HCT116 (cell line): Measurements from ENCODE around the gene ISG20.

Experiments
- CBX3 ChIP-seq: IDR thresholded peaks from 2 replicates; pipeline ENCODE4 v1.6.1; 2012; ENCODE audit warnings: low read depth
- CEBPB ChIP-seq: IDR thresholded peaks from 2 replicates; pipeline ENCODE4 v1.6.1; 2012; ENCODE audit warnings: low read depth
- CTCF ChIP-seq, 3 experiments: fragments of 200-600 bp in 1 of 3; sonication (generic) in 1 of 3; IDR thresholded peaks in 2 of 3; conservative IDR thresholded peaks in 1 of 3; 2 replicates each; pipeline ENCODE4 v1.5.1; 2012 to 2017; ENCODE audit warnings: low read depth in 2 of 3, low read length in 2 of 3, antibody characterized with exemption in 1 of 3, borderline replicate concordance in 1 of 3, control low read depth in 1 of 3, mild to moderate bottlenecking in 1 of 3, mixed read lengths in 1 of 3, mixed run types in 1 of 3, moderate library complexity in 1 of 3; ENCODE audit not compliant: insufficient read depth in 1 of 3
- ELF1 ChIP-seq: IDR thresholded peaks from 2 replicates; pipeline ENCODE4 v1.6.1; 2012; ENCODE audit warnings: low read depth, borderline replicate concordance
- EZH2 ChIP-seq: fragments of 200-600 bp; sonication (generic); IDR thresholded peaks from 2 replicates; pipeline ENCODE4 v1.6.1; 2017; ENCODE audit warnings: antibody characterized with exemption, mixed run types
- EZH2phosphoT487 ChIP-seq: fragments of 200-600 bp; IDR thresholded peaks from 2 replicates; pipeline ENCODE4 v1.6.1; 2018; ENCODE audit warnings: antibody characterized with exemption, borderline replicate concordance
- JUND ChIP-seq: IDR thresholded peaks from 2 replicates; pipeline ENCODE4 v1.6.1; 2012
- MAX ChIP-seq: IDR thresholded peaks from 2 replicates; pipeline ENCODE4 v1.6.1; 2012
- POLR2A ChIP-seq: IDR thresholded peaks from 2 replicates; pipeline ENCODE4 v1.7.0; 2011; ENCODE audit warnings: borderline replicate concordance; ENCODE audit not compliant: insufficient read depth, insufficient read length; ENCODE audit errors: extremely low read depth
- REST ChIP-seq: IDR thresholded peaks from 2 replicates; pipeline ENCODE4 v1.6.1; 2012; ENCODE audit warnings: low read depth

GRCh38 chr15:88693191-88693590 is 54.4 kb downstream of the ISG20 start:
- TF ChIP-seq CTCF (IDR thresholded peaks at IDR 0.05 in 2 of 3, conservative IDR thresholded peaks at IDR 0.05 in 1 of 3; ENCODE audit: borderline replicate concordance in 1 of 3, insufficient read depth in 1 of 3, low read depth in 2 of 3, low read length in 2 of 3), result no peak
- no peak for TF ChIP-seq CBX3
- TF ChIP-seq MAX, result no peak
- no peak for TF ChIP-seq EZH2
- TF ChIP-seq ELF1, result no peak
- no peak for TF ChIP-seq EZH2phosphoT487
- no peak for TF ChIP-seq POLR2A
- TF ChIP-seq CEBPB, result no peak
- no peak for TF ChIP-seq JUND
- no peak for TF ChIP-seq REST
